ENCODE data around the gene NLN.
"Not testable (repeated sequence)": the region's sequence is repeated elsewhere in the genome, so short reads cannot be mapped to it uniquely, and the experiment has no call there.

NLN gene

DNA sequence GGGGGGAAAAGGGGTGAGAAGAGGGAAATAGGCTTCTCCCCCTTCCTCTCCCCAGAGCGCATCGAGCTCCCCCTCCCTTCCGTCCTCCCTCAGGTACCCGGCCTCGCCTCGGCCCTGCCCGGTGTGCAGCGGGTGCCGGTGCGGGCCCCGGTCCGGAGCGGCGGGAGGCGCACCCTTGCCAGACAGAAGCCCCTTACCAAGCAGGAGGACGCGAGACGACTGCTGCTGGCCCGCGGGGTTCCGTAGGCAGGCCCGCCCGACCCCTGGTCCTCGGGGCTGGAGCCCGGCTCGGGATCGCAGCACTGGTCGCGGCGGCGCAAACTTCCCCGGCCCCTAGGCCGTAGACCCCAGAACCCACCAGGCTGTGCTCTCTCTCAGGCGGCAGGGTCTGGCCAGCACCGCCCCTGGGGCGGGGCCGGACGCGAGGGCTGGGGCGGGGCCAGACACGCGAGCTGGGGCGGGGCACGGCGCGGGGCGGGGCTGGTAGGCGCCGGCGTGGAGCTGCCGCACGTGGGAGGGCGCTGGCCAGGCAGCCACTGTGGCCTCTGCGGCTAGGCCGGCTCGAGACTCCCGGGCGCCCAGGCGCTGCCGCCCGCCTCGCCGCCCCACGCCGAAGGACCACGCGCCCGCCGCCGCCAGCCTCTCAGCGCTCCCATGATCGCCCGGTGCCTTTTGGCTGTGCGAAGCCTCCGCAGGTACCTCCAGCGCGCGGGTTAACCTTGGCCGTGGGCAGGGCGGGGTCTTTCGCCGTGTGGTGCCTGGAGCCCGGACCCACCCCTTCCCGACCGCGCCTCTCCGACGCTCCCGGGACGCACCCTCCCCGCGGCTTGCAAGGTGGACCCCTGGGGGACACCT is at the start of gene NLN, which contains the start of gene SGTB:
Gene NLN (plus strand): TSS at position 486 of the 855 bp plus-strand sequence. CDS start 169 bp downstream, at position 655.
Gene SGTB (minus strand): TSS at position 390 of the 855 bp plus-strand sequence. CDS start 1,302 bp downstream, outside the sequence.
- peak; percentile 87 for DNase-seq

DNA sequence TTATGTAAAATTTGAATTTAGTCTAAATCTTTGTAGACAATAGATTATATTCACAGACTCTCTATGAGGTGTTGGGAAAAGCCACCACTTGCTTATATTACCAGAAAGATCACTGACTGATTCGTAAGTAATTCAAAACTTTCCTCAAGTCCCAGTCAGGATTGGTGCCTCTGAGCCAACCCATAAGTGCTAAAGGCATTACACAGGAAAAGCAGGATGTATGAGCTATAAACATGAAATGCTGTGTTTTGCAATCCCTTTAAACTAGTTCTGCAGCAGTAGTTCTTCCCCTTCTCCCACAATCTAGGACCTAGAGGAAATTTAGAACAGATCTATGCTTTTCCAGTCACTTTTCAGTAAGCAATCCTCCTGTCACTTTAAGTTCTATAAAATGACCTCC is 49.2 kb upstream of the NLN start:
- DNase-seq, result no peak

DNA sequence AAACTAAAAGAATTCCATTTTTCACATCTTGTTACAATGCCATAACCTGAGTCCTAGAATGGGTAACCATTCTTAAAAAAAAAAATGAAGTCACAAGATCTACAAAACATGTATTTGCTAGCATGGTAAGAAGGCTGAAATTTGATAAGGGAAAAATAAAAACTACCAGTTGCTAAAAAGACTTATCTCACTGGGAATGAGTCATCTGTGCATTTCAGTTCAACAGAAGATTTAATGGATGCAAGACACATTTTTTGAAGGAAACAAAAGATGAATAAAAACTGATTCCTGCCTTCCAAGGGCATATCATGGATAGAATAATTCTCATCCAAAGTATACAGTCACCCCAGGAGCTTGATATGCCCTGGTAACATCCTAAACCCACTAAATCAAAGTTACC is 47.3 kb upstream of the NLN start:
- no peak for DNase-seq

DNA sequence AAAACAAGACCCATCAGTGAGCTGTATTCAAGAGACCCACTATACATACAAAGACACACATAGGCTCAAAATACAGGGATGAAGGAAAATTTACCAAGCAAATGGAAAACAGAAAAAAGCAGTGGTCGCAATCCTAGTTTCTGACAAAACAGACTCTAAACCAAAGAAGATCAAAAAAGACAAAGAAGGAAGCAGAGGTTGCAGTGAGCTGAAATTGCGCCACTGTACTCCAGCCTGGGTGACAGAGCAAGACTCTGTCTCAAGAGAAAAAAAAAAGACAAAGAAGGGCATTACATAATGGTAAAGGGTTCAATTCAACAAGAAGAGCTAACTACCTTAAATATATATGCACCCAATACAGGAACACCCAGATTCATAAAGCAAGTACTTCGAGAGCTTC is 45.9 kb upstream of the NLN start:
- DNase-seq, result not testable (repeated sequence)

DNA sequence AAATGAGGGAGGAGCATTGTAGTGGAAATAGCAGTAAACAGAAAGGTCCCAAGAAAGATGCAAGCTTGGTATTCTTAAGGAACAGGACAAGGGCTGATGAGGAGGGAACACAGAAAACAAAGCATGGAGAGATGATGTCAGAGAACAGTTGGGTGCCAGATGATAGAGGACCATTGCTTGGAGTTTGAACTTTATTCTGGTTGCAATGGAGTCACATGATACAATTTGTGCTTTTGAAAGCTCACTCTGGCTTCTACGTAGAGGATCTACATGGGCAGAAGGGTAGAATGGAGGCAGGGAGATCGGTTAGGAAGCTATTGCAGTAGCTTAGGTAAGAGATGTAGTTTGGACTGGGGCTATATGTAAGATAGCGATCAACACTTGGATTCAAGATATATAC is 39.9 kb upstream of the NLN start:
- DNase-seq, result no peak

DNA sequence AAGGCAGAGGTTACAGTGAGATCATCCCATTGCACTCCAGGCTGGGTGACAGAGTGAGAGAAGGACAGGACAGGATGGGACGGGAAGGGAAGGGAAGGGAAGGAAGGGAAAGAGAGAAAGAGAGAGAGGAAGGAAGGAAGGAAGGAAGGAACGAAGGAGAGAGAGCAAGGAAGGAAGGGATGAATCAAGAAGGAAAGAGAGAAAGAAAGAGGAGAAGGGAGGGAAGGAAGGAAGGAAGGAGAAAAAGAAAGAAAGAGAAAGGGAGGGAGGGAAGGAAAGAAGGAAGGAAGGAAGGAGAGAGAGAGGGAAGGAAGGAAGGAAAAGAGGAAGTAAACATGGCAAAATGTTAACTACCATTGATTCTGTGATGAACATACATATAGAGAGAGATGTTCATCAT is 28.9 kb upstream of the NLN start:
- no peak for DNase-seq

DNA sequence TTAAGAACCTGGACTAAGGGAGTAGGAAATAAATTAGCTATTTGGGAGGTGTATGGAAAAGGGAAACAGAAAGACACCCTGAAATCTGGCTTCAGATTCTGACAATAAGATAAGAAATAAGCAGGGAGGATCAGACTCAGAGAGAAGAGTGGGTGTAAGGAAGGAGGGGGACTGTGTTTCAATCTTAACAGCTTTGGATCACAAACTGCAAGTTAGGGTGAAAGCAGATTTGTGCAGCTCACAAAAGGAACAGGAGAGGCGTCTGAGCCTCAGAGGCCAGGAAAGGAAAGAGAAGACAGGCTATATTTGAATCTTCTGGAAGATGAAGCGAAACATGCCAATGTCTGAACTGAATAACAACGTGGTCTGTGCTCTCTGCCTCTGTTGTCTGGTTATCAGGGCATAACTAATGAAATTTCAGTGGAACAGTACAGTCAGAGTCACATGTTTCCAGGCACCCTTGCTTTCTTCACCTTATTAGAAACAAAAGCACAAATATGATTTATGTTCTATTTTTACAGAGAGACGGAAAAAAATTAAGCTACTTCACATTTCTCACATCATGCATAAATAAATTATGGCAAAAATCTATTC is 26.7 kb upstream of the NLN start:
- no peak for DNase-seq

DNA sequence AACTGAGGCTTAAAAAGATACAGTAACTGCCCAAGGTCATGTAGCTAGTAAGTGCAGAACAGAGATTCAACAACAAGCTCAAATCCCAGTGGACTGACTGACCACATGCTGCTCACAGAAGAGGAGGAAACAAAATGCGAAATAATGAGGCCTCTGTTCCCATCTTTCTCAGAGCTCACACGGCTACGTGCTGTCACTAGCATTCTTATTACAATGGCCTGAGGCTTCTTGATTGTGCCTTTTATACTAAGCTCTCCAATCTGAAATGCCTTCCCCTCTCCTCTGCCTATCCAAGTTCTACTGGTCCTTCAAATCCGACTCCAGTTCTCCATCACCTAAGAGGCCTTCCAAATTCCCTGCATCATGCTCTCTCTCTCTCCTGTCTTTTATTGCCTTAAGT is 26.1 kb upstream of the NLN start:
- DNase-seq, result no peak

DNA sequence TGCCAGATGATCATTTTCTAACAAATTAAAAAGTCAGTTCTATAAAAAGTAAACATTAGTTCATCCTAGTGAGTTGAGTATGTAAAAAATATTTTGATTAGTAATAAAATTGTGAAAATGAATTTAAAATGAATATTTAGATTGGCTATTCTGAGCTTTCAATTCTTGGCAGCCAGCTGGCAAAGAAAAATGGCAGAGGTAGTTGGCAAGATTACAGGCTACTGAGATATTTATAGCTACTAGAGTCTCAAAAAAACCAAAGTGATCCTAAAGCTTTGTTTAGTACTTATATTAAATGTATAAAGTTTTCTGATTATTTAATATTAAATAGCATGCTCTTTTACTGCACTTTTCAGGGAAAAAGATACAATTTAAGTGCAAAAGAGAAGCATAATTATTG is 25.1 kb upstream of the NLN start:
- DNase-seq, result no peak

DNA sequence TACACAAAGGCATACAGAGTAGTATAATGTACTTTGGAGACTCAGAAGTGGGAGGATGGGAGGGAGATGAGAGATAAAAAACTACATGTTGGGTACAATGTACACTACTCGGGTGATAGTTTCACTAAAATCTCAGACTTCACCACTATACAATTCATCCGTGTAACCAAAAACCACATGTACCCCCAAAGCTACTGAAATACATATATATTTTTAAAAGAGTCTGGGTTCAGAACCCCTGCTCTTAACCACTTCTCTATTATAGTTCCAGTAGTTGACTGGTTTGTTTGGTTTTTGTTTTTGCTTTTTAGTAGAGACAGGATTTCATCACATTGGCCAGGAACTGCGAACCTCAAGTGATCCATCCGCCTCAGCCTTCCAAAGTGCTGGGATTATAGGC is 22.7 kb upstream of the NLN start:
- DNase-seq, result no peak

DNA sequence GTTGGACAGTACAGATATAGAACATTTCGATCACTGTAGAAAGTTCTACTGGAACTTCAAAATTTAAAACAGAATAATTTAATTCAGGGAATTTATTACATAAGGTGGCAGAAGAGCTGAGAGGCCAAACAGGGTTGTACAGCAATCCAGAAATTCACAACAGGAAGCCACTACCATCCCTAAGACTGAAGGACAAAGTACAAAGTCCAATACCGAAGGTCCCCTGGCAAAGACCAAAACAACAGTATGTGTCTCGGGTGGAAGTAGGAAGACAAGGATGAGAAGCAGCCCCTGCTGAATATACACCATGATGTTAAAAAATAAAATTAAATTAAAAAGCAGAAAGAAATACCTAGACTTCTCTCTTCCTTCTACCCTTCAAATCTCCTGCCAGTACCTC is 20.0 kb upstream of the NLN start:
- DNase-seq, result no peak

DNA sequence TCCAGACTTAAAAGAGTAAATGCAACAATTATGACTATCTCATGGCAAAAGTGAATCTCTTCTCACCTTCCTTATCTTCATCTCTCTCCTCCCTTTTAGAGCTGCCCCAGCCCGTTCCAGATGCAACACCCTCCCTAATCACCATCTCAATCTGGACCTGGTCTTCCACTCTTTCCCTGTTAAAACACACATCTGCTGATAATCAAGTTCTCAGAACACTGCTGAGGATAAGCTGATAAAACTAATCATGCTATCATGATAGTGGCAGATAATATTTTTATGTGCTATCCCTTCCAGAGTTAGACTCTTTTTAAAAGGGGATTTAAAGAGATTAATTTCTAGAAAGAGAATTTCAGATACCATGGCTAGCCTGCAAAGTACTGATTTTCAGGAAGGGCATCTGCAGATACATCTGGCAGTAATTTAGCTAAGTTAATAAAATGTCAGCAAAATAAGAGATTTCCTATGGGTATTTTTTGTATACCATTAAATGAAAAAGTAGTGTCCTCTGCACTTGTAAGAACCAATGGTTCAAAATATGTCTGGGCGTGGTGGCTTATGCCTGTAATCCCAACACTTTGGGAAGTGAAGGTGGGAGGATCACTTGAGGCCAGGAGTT is 17.3 kb upstream of the NLN start:
- no peak for DNase-seq

DNA sequence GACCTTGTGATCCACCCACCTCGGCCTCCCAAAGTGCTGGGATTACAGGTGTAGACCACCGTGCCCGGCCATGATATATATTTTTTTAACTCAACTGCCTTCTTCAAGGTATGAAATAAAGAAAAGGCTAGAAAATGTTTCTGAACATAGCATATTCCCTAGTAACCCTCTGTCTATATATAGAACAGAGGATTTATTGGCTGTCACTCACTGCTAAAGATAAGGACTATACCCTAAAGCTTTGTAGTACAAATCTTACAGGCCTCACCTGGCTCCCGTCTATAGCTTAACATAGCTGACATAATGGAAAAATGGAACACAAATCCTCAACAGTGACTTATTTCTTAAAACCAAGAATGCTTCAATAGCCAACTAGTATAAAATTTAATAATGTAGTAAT is 14.3 kb upstream of the NLN start:
- no peak for DNase-seq

DNA sequence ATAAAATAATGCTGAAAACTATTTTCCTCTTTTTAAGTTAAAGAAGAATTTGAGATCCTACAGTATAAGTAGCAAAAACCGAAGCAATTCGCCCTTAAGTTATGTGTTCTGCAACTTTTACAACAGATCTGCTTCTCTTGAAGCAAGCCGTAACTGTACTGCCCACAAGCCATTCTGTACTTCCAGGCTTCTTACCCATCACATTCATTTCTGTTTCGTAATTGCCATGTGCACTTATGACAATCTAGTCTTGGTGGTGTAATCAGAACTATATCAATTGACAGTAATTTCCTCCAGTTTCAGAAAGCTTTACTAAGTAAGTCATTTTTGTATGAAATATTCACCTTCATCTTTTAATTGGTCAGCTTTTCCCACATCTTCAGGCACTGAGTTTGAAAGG is 13.9 kb upstream of the NLN start:
- no peak for DNase-seq

DNA sequence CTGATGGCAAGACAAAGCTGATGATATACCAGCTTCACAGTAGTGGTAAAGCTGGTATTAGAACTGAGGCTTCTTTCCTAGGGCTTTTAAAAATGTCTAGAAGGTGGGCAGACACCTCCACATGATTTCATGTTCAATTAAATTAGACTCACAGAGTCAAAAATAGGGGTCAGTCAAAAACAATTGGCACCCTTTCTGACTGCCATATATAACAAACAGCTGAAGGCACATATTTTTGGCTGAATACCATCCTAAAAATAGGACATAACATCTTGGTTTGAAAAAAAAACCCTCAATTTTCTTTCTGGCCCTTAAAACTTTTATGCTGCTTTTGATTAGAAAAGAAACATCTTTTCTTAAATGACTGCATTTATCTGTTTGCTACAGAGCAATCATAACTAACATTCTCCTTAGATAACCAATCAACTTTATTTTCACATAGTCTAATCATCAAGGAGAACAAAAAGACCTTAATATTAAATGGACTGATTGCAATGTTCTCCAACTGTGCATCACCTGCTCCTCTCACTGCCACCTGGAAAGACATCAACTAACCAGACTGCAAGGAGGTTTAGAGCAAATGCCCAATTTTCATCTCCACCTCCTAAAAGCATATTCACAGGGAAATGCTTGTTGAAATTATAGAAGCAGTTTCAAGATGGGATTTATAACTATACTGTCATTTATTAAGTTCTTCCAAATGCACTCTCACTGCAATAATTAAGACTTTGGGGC is 3.3 kb upstream of the NLN start:
- DNase-seq, result no peak

DNA sequence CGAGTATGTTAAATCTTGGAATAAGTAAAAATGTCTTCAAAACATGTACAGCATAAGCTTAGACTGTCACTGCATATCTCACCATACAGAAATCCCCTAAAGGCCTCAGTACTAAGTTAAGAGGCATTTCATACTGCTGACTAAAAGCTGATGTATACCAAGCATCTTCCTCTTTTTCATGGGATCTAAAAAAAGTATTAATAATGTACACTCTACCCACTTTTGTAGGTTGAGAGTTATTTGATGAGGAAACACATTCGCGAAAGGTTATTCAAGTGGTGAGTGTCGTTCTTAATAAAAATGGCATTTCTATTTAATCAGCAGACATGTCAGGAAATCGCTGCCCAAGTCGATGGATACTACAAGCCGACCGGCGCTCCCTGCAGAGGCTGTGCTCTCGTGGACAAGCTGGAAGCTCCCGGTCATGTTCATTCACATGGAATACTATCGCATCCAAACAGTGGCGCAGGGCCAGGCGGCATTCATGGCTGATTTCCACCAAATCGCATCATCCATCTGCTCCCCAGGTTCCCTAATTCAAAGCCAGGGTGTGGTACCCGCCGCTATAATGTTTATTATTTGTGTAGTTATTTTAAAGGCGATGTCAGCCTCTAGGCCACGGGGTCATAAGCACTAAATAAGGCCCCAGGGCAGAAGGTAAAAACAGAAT is 820 bp upstream of the NLN start:
- peak; percentile 4 for DNase-seq

DNA sequence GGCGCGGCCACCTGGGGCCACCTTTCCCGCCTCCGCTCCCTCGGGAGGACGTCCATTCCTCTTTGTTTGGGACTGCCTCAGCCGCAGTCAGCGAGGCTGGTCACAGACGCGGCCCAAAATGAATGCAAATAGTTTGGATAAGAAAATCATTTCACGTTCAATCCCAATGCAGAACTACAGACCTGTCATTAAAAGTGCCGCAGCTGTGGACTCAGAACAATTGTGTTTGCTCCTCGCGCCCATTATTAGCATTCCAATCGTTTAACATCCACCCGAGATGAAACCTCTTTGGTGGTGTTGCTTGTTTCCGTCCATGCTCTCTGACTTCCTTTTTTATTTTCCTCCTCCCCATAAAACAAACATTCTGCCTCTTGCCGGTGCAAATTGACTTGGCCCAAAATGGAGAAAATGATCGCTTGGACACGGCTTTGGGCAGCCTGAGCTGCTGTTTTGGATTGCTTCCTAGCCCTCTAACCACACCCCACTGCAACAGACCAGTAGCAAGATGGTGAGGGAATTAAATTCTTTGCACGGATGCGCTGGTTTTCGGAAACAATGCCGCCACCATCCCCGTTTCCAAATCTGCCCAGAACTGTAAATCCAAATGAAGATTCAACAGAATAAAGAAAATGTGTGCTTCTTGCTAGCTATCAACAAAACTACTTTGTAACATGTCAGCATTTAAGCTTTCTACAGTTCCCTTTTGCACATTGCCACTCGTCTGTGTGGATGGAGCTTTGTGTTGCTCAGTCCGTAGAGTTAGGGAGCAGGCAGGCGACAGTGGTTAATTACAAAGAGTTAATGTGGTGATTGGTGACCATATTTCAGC is 784 bp downstream of the NLN start:
- DNase-seq, result no peak

DNA sequence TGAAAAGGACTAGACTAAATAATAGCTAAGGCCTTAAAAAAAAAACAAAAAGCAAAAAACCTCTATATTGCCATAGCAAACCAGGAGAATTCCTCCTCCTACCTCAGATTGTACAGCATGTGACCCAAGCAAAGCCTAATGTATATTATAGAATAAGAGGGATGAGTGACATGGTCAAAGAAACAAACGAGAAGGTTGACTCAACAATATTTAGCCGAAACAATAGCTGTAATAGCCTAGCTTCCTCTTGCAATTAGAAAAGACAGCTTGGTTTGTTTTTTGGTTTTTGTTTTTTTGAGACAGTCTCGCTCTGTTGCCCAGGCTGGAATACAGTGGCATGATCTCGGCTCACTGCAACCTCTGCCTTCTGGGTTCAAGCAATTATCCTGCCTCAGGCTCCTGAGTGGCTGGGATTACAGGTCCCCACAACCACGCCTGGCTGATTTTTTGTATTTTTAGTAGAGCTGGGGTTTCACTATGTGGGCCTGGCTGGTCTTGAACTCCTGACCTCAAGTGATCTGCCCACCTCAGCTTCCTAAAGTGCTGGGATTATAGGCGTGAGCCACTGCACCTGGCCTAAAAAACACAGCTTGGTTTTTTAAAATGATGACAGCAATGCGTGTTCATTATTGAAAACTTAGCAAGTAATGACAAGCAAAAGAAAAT is 5.6 kb downstream of the NLN start:
- DNase-seq, result no peak

DNA sequence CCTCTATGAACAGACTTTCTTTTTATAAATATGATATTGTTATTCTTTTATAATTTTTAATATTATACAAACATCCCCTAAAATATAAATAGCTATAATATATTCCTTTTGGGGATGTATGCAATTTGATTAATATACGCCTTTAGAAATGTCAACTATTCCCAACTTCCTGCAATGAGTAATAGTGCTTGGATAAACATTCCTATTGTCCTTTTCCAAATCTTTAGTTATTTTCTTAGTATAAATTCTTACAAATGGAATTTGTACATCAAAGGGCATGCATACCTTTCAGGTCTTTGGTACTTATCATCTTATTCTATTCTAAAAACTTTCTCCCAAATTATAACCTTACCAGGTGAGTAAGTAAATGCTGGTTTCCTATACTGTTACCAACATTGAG is 6.2 kb downstream of the NLN start:
- no peak for DNase-seq

DNA sequence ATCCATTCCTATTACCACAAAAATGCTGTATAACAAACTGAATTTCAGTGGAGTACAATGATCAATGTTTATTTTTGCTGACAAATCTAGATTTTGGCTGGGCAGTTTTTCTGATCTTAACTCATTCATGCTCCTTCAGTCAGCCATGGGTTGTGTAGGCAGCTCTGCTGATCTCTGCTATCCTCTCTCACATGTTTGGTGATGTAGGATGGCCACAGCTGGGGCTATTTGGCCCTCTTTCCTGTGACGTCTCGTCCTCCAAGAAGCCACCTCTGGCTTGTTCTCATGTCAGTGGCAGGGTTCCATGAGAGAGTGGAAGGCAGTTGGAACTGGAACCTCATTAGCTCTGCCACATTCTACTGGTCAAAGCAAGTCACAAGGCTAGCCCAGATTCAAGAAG is 8.9 kb downstream of the NLN start:
- no peak for DNase-seq

DNA sequence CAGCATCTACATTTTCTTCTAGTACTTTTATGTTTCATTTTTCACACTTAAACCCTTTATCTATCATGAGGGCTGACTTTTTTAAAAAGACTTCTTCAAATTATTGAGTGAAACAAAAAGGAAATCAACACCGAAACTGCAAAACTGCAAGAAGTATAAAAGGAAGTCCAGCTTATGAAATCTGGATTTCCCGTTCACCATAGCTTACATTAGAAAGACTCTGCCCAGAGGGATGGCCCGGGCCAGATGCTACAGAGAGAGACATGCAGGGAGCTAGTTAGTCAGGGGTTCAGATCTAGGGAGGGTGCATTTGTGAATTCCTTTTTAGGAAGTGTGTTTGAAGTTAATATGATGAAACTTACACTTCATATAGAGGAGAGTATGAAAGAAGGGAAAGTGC is 10.0 kb downstream of the NLN start:
- DNase-seq, result not testable (repeated sequence)
